H1 (cell line): ENCODE measurements around the gene SNX27. TPM values are rescaled to one million over a fixed set of nuclear protein-coding genes. Genes with fewer than 3 reads are reported as not detected.

Source experiments
- CTCF ChIA-PET: fragments of 300-600 bp; sonication (Branson Sonifier 250); formaldehyde crosslinking; loops from one replicate; lab custom pipeline; 2021; ENCODE audit not compliant: partially characterized antibody; lab: Charles Lee
- POLR2A ChIA-PET: fragments of 300-600 bp; sonication (Branson Sonifier 250); formaldehyde crosslinking; loops from one replicate; lab custom pipeline; 2021; ENCODE audit warnings: inconsistent platforms; ENCODE audit not compliant: partially characterized antibody; lab: Charles Lee
- DNase-seq, 2 experiments: peaks; one replicate each; pipeline versions ENCODE4 v3.0.0 to v3.0.0-alpha.2; 2010 to 2022; ENCODE audit warnings: low spot score in 2 of 2, low read depth in 1 of 2, mixed read lengths in 1 of 2
- FAIRE-seq: peaks from 2 replicates; lab custom pipeline; 2011; peaks lifted over from hg19 to GRCh38; lab: Jason Lieb, UNC
- H2AFZ ChIP-seq: 2 replicates; pipeline ENCODE4 v1.8.1; 2012; ENCODE audit warnings: low read length, inconsistent platforms
- H2AK5ac ChIP-seq: 2 replicates; pipeline ENCODE4 v1.6.1; 2013; ENCODE audit warnings: low read depth, low read length
- H2BK120ac ChIP-seq: replicated peaks from 2 replicates; pipeline ENCODE3; 2013; ENCODE audit warnings: low read depth, low read length, inconsistent platforms
- H2BK12ac ChIP-seq: 2 replicates; pipeline ENCODE4 v1.6.1; 2013; ENCODE audit warnings: low read depth, low read length
- H2BK15ac ChIP-seq: 2 replicates; pipeline ENCODE4 v1.6.1; 2013; ENCODE audit warnings: low read length
- H2BK20ac ChIP-seq: 2 replicates; pipeline ENCODE4 v1.6.1; 2013; ENCODE audit warnings: low read length
- H2BK5ac ChIP-seq: 2 replicates; pipeline ENCODE4 v1.6.1; 2013; ENCODE audit warnings: low read depth, low read length
- H3K14ac ChIP-seq: 2 replicates; pipeline ENCODE4 v1.6.1; 2013; ENCODE audit warnings: inconsistent platforms; ENCODE audit not compliant: insufficient read length
- H3K18ac ChIP-seq: 2 replicates; pipeline ENCODE4 v1.6.1; 2013; ENCODE audit warnings: low read length; ENCODE audit errors: extremely low read depth
- H3K23ac ChIP-seq: 2 replicates; pipeline ENCODE4 v1.6.1; 2013; ENCODE audit warnings: inconsistent platforms; ENCODE audit not compliant: insufficient read length
- H3K23me2 ChIP-seq: 2 replicates; pipeline ENCODE4 v1.6.1; 2013; ENCODE audit warnings: low read depth, low read length
- H3K27ac ChIP-seq: 2 replicates; pipeline ENCODE4 v1.6.1; 2011; ENCODE audit warnings: low read depth, low read length, inconsistent platforms
- H3K27me3 ChIP-seq, 4 experiments: replicated peaks in 1 of 4; 1 replicate in 1 of 4; 2 replicates in 3 of 4; pipeline versions ENCODE4 v1.6.1 to v1.8.1; 2011 to 2013; ENCODE audit warnings: low read length in 3 of 4, mild to moderate bottlenecking in 3 of 4, inconsistent platforms in 2 of 4, mixed read lengths in 2 of 4, moderate library complexity in 1 of 4; ENCODE audit not compliant: control insufficient read depth in 3 of 4, insufficient read depth in 3 of 4; ENCODE audit errors: extremely low read depth in 1 of 4
- H3K36me3 ChIP-seq, 4 experiments: 2 replicates each; pipeline versions ENCODE4 v1.6.1 to v1.8.1; 2011 to 2013; ENCODE audit warnings: mild to moderate bottlenecking in 4 of 4, low read length in 3 of 4, moderate library complexity in 2 of 4, control low read depth in 1 of 4, inconsistent platforms in 1 of 4; ENCODE audit not compliant: insufficient read depth in 4 of 4, control insufficient read depth in 2 of 4
- H3K4ac ChIP-seq: replicated peaks from 2 replicates; pipeline ENCODE3; 2013; ENCODE audit warnings: low read length, low read depth, mixed read lengths, inconsistent platforms; ENCODE audit not compliant: insufficient read length
- H3K4me1 ChIP-seq, 4 experiments: replicated peaks in 1 of 4; 1 replicate in 1 of 4; 2 replicates in 3 of 4; pipeline versions ENCODE4 v1.6.1 to v1.8.1; 2011 to 2013; ENCODE audit warnings: low read length in 3 of 4, inconsistent platforms in 2 of 4, mixed read lengths in 1 of 4; ENCODE audit not compliant: insufficient read depth in 4 of 4, control insufficient read depth in 3 of 4
- H3K4me2 ChIP-seq, 2 experiments: 2 replicates each; pipeline versions ENCODE4 v1.6.1 to v1.8.1; 2011 to 2013; ENCODE audit warnings: low read depth in 2 of 2, low read length in 2 of 2, control low read depth in 1 of 2, inconsistent platforms in 1 of 2, mild to moderate bottlenecking in 1 of 2; ENCODE audit not compliant: insufficient read depth in 1 of 2
- H3K4me3 ChIP-seq, 4 experiments: fragments of 200-600, 300-600 bp in 1 of 4; sonication (generic), shearing (Covaris generic), sonication (Bioruptor Twin) in 1 of 4; 2 replicates each; pipeline versions ENCODE4 v1.5.1 to v1.8.1; 2011 to 2016; ENCODE audit warnings: low read length in 4 of 4, low read depth in 3 of 4, control low read depth in 2 of 4, inconsistent platforms in 2 of 4, mild to moderate bottlenecking in 2 of 4, mixed read lengths in 1 of 4, moderate library complexity in 1 of 4; ENCODE audit not compliant: insufficient read depth in 2 of 4; ENCODE audit errors: extremely low read depth in 1 of 4
- H3K56ac ChIP-seq: replicated peaks from 2 replicates; pipeline ENCODE3; 2013; ENCODE audit warnings: low read depth, mild to moderate bottlenecking, mixed read lengths, low read length, inconsistent platforms; ENCODE audit not compliant: insufficient read length
- H3K79me1 ChIP-seq: 2 replicates; pipeline ENCODE4 v1.6.1; 2013; ENCODE audit warnings: low read depth, low read length, control low read depth
- H3K79me2 ChIP-seq, 2 experiments: 2 replicates each; pipeline versions ENCODE4 v1.6.1 to v1.8.1; 2012 to 2013; ENCODE audit warnings: low read length in 2 of 2, mild to moderate bottlenecking in 2 of 2, inconsistent platforms in 1 of 2; ENCODE audit not compliant: insufficient read depth in 2 of 2, control insufficient read depth in 1 of 2
- H3K9ac ChIP-seq, 4 experiments: replicated peaks in 1 of 4; 1 replicate in 1 of 4; 2 replicates in 3 of 4; pipeline versions ENCODE4 v1.6.1 to v1.8.1; 2011 to 2013; ENCODE audit warnings: low read depth in 3 of 4, low read length in 3 of 4, control low read depth in 2 of 4, mild to moderate bottlenecking in 2 of 4, moderate library complexity in 2 of 4, inconsistent platforms in 1 of 4; ENCODE audit errors: extremely low read depth in 1 of 4
- H3K9me3 ChIP-seq, 2 experiments: 2 replicates each; pipeline versions ENCODE4 v1.6.1 to v1.8.1; 2012 to 2013; ENCODE audit warnings: mild to moderate bottlenecking in 2 of 2, moderate library complexity in 2 of 2, control low read depth in 1 of 2, inconsistent platforms in 1 of 2, low read depth in 1 of 2, low read length in 1 of 2, mixed read lengths in 1 of 2; ENCODE audit not compliant: insufficient read depth in 2 of 2
- H4K20me1 ChIP-seq, 2 experiments: replicated peaks in 1 of 2; 2 replicates each; pipeline versions ENCODE3 to v1.8.1; 2011 to 2013; ENCODE audit warnings: inconsistent platforms in 2 of 2, low read length in 2 of 2, mild to moderate bottlenecking in 1 of 2; ENCODE audit not compliant: insufficient read depth in 2 of 2, control insufficient read depth in 1 of 2
- H4K5ac ChIP-seq: 2 replicates; pipeline ENCODE4 v1.6.1; 2013; ENCODE audit warnings: low read length, low read depth, mixed read lengths, inconsistent platforms; ENCODE audit not compliant: insufficient read length
- H4K8ac ChIP-seq: 2 replicates; pipeline ENCODE4 v1.8.0; 2013; ENCODE audit warnings: mild to moderate bottlenecking, moderate library complexity, low read length, inconsistent platforms; ENCODE audit not compliant: insufficient read depth; ENCODE audit errors: extremely low read depth
- H4K91ac ChIP-seq: replicated peaks from 2 replicates; pipeline ENCODE3; 2013; ENCODE audit warnings: low read length, mixed read lengths, inconsistent platforms; ENCODE audit not compliant: insufficient read length
- RBBP5 ChIP-seq: IDR thresholded peaks from 2 replicates; pipeline ENCODE4 v1.7.1; 2012; ENCODE audit warnings: low read depth, mild to moderate bottlenecking, inconsistent platforms, low read length, moderate library complexity, borderline replicate concordance
- RXRA ChIP-seq: IDR thresholded peaks from 2 replicates; pipeline ENCODE4 v1.6.1; 2011; ENCODE audit warnings: low read depth, mild to moderate bottlenecking, low read length, moderate library complexity; ENCODE audit not compliant: insufficient read depth
- TBP ChIP-seq: IDR thresholded peaks from 2 replicates; pipeline ENCODE4 v1.6.1; 2011; ENCODE audit warnings: low read depth, low read length, improper control_type of control experiment
- WGBS, 2 experiments: shearing (Covaris generic) in 1 of 2; methylation state at CpG; one replicate each; pipeline versions ENCODE4 v1.1.6 to v1.1.7; 2013 to 2015; ENCODE audit warnings: low lambda C conversion rate in 2 of 2, mixed read lengths in 2 of 2, inconsistent platforms in 1 of 2, low coverage in 1 of 2, missing lambda C conversion rate in 1 of 2; ENCODE audit not compliant: insufficient replicate concordance in 2 of 2, insufficient coverage in 1 of 2, insufficient read length in 1 of 2; ENCODE audit errors: extremely low coverage in 1 of 2, missing lambda C conversion rate in 1 of 2; 5-methylcytosine and 5-hydroxymethylcytosine counted together
- polyA plus RNA-seq, 7 experiments: library from polyadenylated mRNA; depleted of rRNA in 3 of 7; stranded (reverse) in 5 of 7; unstranded in 2 of 7; fragments of >200 nt in 5 of 7; fragments of 200-250 nt in 2 of 7; gene quantifications; 1 replicate in 5 of 7; 2 replicates in 1 of 7; 4 replicates in 1 of 7; pipeline versions ENCODE4 v1.2.1 to v1.2.3, GENCODE V29; 2011 to 2013; ENCODE audit warnings: missing spikeins in 2 of 7, mixed read lengths in 2 of 7
- total RNA-seq: library from RNA; stranded (reverse); fragmentation: NEBNext Ultra II Directional; extraction: Animal tissue kit (Norgen Biotek cat#: 25700); gene quantifications from 2 replicates; pipeline ENCODE4 v1.2.1, GENCODE V29; 2021

The SNX27 gene
- total and polyA plus RNA-seq, 2 of the 8 experiments (the other 6 are each of a cell fraction or from before 2014, with no cell fraction given), result 23.4 to 65.4 TPM

- Histone ChIP-seq H3K27me3 (no peaks in the 10 kb centered on the region), H3K4me3 (no peak overlapping the region), H3K9me3 (no peaks in the 10 kb centered on the region), H3K56ac (no peak overlapping the region), H2BK5ac (no peak overlapping the region), H2BK12ac (no peak overlapping the region), H2BK20ac (no peak overlapping the region), H2BK15ac (no peak overlapping the region), H4K20me1 (no peaks in the 10 kb centered on the region), H4K91ac (no peak overlapping the region), H2BK120ac (no peak overlapping the region), H3K14ac (no peak overlapping the region), H3K18ac (no peak overlapping the region), H4K8ac (no peak overlapping the region), H2AFZ (no peak overlapping the region), H3K79me1 (no peaks in the 10 kb centered on the region), H3K4me1 (no peaks in the 10 kb centered on the region), H3K27ac (no peak overlapping the region), H3K4ac (no peak overlapping the region), H4K5ac (no peak overlapping the region), H2AK5ac (no peak overlapping the region), H3K36me3 (peaks cover 0 to 5% (median 0%) of the 10 kb centered on the region in 4 experiments; a peak in 3 of 8 replicates), H3K79me2 (no peaks in the 10 kb centered on the region), H3K4me2 (no peak overlapping the region), H3K9ac (no peak overlapping the region), H3K23ac (no peak overlapping the region), H3K23me2 (no peaks in the 10 kb centered on the region)
- ChIA-PET CTCF (interaction anchor here (3.3 kb wide), 1 partner anchor 48 kb away, joined by 14 read pairs; no protein-coding TSS in a partner anchor), POLR2A (no interaction called here)
- FAIRE-seq, result no peak
- DNase-seq, result no peak
- 80% methylated on average over 2 of the region's 2 CpGs; no CpG with 5 or more reads in 1 of the 2 experiments for WGBS, 2 experiments
- no peak for TF ChIP-seq TBP
- TF ChIP-seq RBBP5, result no peak
- no peak for TF ChIP-seq RXRA
These were observed 74.7 kb downstream of the SNX27 start for GRCh38 chr1:151686561-151686960.
